Activated T-cell treated with anti-CD3 and anti-CD28 coated beads for 24 hours (primary cell): Measurements from ENCODE around the gene CRYGS.

Source experiments
- DNase-seq: peaks from one replicate; pipeline ENCODE4 v3.0.0-alpha.2; 2020; ENCODE audit warnings: low read depth

Gene CRYGS

GRCh38 chr3:186493525-186494255 is 50.5 kb downstream of the CRYGS start:
- no peak for DNase-seq

GRCh38 chr3:186492385-186492984 is 51.7 kb downstream of the CRYGS start:
- DNase-seq, result no peak

GRCh38 chr3:186489507-186489906 is 54.7 kb downstream of the CRYGS start:
- DNase-seq, result no peak
